GM12864 (cell line): ENCODE measurements around the gene TSPAN32.
A peak's percentile ranks its signal among the peaks of the same experiment; 100 is the strongest.

ENCODE experiments used
- DNase-seq: peaks from one replicate; pipeline ENCODE4 v3.0.0-alpha.2; 2011; ENCODE audit warnings: low read depth
- H3K4me3 ChIP-seq: 2 replicates; pipeline ENCODE4 v1.5.1; 2011; ENCODE audit warnings: mild to moderate bottlenecking, low read depth, low read length, control low read depth
- CTCF ChIP-seq: IDR thresholded peaks from 2 replicates; pipeline ENCODE4 v1.5.1; 2011; ENCODE audit warnings: low read depth, mild to moderate bottlenecking, moderate library complexity, low read length, control low read depth, inconsistent platforms; ENCODE audit errors: missing control alignments

The TSPAN32 gene

DNA sequence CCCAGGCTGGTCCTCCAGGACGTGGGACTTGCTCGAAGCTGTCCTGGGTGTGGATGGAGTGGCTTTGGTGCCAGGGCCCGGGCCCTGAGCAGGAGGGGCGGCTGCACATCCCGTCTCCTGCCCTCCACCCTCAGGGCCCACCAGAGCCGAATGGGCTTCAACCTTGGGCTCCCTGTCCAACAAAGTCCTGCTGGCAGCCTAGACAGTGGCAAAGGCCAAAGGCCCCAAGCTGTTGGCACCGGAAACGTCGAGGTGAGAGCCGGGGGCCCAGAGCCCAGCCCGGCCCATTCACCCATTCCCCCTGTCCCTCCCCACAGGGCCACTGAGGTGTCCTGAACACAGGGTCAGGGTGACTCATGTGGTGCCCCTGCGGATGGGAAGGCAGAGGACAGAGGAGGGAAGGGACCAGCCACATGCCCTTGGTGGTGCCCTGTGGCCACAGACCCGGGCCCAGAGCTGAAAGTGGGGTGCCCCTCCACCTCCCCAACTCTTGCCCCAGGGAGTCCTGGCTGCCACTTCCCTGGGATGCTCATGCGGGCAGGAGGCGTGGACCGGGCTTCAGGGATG is 9.1 kb downstream of the TSPAN32 start:
- DNase-seq: no peak
- no peak for TF ChIP-seq CTCF
- H3K4me3 ChIP-seq: no peak overlapping the region

DNA sequence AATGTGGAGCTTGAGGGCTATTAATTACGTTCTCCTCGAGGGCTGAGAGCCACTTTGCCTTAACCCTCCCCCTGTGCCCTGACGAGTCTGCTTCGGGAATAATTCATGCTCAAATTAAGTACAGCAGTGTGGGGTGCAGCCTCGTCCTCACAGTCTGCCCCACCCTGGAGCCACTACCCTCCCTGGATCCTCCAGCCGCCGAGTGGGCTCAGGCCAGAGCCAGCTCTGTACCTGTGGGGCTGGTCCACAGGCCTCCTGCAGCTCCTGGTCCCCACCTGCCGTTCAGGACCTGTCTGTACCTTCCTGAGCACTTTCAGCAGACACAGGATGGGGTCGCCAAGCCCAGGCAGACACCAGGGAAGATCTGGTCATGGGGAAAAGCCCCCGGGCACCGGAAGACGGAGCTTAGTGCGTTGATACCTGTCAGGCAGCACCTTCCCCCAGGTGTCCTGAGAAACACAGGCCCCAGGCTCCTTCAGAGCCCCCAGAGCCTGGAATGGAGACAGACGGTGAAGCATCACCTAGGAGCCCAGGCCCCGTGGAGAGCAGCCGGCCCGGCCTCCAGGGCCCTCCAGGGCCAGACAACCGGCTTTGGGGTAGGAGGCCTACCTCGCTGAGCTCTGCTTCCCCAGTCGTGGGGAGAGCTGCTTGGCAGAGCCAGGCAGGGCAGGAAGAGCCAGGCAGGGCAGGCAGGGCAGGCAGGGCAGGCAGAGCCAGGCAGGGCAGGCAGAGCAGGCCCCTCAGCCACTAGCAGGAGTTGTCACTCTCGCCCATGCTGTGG is 9.7 kb downstream of the TSPAN32 start:
- H3K4me3 ChIP-seq: no peak overlapping the region
- DNase-seq: no peak
- TF ChIP-seq CTCF: no peak

- DNase-seq: no peak
- TF ChIP-seq CTCF: peak; percentile 9
- H3K4me3 ChIP-seq: no peak overlapping the region
Observed at GRCh38 chr11:2312232-2313042, 10.6 kb downstream of the TSPAN32 start.

DNA sequence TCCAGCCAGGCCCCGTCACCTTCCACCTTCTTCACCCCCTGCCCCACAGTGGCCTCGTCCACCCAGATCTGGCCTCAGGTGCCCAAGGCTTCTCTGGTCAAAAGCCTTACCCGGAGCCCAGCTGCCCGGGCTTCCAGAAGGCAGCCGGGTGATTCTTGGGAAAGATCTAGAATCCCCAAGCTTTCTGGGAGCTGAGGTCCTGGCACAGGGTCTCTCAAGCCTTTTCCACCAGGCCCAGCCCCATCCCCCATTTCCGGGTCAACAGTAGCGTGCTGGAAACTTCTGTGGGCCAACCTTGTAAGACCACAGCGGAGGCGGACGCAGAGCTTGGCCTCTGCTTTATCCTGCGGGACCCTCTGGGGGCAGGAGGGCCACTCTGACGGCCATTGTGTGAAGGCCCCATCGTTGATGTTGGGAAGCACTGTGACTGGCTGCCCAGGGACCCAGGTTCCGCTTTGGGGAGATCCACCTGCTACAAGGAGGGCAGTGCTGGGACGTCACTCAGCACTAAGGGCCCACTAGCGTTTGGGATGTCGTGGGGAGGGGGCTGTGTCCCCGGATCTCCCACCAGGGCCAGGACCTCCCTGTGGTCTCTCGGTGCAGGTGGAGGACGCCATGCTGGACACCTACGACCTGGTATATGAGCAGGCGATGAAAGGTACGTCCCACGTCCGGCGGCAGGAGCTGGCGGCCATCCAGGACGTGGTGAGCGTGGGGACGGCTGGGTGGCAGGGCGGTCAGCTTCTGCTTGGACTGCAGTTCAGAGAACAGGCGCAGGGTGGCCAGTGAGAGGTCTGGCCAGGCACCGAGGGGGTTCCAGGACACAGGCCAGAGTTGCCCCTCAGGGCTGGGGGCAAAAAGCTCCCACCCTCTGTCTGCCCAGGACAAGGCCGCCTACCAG is 11.5 kb downstream of the TSPAN32 start:
- TF ChIP-seq CTCF: no peak
- DNase-seq: no peak
- no peak overlapping the region for H3K4me3 ChIP-seq

DNA sequence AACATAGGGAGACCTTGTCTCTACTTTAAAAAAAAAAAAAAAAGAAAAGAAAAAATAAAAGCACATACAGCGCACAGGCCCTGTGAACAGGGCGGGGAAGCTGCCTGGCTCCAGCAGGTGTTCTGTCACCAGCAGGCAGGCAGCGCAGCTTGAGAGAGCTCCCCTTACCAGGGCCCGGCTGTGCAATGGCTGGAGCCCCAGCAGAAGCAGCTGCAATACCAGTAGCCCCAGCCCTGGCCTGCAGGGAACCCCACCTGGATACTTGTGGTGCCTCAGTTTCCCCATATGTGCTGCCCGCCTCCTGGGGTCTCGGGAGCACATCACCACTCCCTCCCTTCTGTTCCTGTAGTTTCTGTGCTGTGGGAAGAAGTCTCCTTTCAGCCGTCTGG is 12.3 kb downstream of the TSPAN32 start:
- no peak for DNase-seq
- no peak for TF ChIP-seq CTCF

DNA sequence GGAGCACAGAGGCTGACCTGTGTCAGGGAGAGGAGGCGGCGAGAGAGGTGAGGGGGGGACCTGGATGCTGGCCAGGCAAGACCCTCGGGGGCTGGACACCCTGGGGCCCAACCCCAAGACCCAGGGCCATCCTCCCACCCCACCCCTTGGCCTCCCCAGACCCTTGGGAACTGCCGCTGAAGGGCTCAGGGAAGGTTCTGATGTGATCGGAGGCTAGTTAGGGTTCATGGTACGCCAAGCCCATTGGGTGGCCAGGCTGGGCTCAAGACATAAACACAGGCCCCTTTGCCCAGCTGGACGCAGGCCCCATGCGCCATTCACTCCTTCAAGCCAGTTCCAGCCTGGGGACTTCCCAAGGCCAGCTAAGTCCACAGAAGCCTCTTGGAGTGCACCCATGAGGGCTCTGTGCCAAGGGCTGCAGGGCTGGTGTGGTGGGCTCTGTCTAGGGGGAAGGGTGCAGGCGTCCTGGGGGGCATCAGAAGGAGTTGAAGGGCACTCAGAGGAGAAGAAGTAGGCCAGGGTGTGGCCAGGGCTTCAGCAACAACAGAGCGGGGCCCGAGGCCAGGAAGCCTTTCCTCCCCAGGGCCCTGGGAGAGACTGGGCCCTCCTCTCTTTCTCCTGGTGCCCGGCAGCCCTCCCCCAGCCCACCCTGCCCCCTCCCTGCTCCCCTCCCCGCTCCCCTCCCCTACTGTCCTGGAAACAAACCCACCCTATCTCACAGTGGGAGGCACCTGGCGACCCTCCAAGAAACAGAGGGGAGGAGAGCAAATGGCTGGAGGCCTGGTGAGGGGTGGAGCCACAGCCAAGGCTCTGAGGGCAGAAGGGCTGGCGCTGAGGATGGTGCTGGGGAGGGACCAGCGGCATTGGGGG is 12.9 kb downstream of the TSPAN32 start:
- DNase-seq: no peak
- TF ChIP-seq CTCF: no peak
- no peak overlapping the region for H3K4me3 ChIP-seq

More for the DNA sequence above, 12.3 kb downstream of the TSPAN32 start:
- no peak overlapping the region for H3K4me3 ChIP-seq
